Fibroblast of pulmonary artery (primary cell): ENCODE results near the gene NFIX.
"Not testable (repeated sequence)": the region's sequence is repeated elsewhere in the genome, so short reads cannot be mapped to it uniquely, and the experiment has no call there.

Experiments
- DNase-seq: peaks from one replicate; pipeline ENCODE4 v3.0.0-alpha.2; 2010; ENCODE audit warnings: low read depth
- H3K4me3 ChIP-seq: replicated peaks from 2 replicates; pipeline ENCODE4 v1.5.1; 2011; ENCODE audit warnings: low read depth, mild to moderate bottlenecking, control low read depth, low read length, moderate library complexity
- CTCF ChIP-seq: IDR thresholded peaks from 2 replicates; pipeline ENCODE4 v1.5.1; 2011; ENCODE audit warnings: mild to moderate bottlenecking, control low read depth, low read length, inconsistent platforms; ENCODE audit errors: missing control alignments

The NFIX gene

GRCh38 chr19:12948612-12949362 is 46.5 kb upstream of the NFIX start:
- no peak for DNase-seq
- TF ChIP-seq CTCF, result no peak
- H3K4me3 ChIP-seq, result no peak overlapping the region

- no peak for DNase-seq
- TF ChIP-seq CTCF, result no peak
- no peak overlapping the region for H3K4me3 ChIP-seq
Measured at GRCh38 chr19:12949363-12950283, 45.7 kb upstream of the NFIX start.

GRCh38 chr19:12952050-12952449 is 43.2 kb upstream of the NFIX start:
- H3K4me3 ChIP-seq, DNase-seq: not testable (repeated sequence)

- no peak for TF ChIP-seq CTCF
- peak; percentile 86 for DNase-seq
- H3K4me3 ChIP-seq, result no peak overlapping the region
Measured at GRCh38 chr19:12952488-12953137, 42.7 kb upstream of the NFIX start.

- peak overlapping the region; percentile 3 for H3K4me3 ChIP-seq
- TF ChIP-seq CTCF, result no peak
- DNase-seq, result no peak
Measured at GRCh38 chr19:12953138-12953798, 42.0 kb upstream of the NFIX start.

GRCh38 chr19:12953799-12954611 is 41.3 kb upstream of the NFIX start:
- H3K4me3 ChIP-seq, result no peak overlapping the region
- TF ChIP-seq CTCF, result no peak
- DNase-seq, result no peak
